ENCODE measurements around the gene PRKAR2A. TPM values are rescaled to one million over a fixed set of nuclear protein-coding genes. Genes with fewer than 3 reads are reported as not detected.
"Not testable (repeated sequence)": the region's sequence is repeated elsewhere in the genome, so short reads cannot be mapped to it uniquely, and the experiment has no call there.

Gene PRKAR2A
- total RNA-seq, 1 donor from 2014 or later: 34.5 TPM

- Mint-ChIP-seq H3K27me3 (no peaks in the 10 kb centered on the region), H3K36me3 (ENCODE audit: insufficient read depth) (peaks cover 2% of the 10 kb centered on the region), H3K27ac (no peak overlapping the region), H3K4me1 (ENCODE audit: low read depth) (peaks cover 3% of the 10 kb centered on the region), H3K4me3 (ENCODE audit: low read depth) (no peak overlapping the region), H3K9me3 (ENCODE audit: low read depth) (no peaks in the 10 kb centered on the region)
- no peak for DNase-seq (ENCODE audit: low spot score, unreplicated experiment)
- TF ChIP-seq, protein P1, sequence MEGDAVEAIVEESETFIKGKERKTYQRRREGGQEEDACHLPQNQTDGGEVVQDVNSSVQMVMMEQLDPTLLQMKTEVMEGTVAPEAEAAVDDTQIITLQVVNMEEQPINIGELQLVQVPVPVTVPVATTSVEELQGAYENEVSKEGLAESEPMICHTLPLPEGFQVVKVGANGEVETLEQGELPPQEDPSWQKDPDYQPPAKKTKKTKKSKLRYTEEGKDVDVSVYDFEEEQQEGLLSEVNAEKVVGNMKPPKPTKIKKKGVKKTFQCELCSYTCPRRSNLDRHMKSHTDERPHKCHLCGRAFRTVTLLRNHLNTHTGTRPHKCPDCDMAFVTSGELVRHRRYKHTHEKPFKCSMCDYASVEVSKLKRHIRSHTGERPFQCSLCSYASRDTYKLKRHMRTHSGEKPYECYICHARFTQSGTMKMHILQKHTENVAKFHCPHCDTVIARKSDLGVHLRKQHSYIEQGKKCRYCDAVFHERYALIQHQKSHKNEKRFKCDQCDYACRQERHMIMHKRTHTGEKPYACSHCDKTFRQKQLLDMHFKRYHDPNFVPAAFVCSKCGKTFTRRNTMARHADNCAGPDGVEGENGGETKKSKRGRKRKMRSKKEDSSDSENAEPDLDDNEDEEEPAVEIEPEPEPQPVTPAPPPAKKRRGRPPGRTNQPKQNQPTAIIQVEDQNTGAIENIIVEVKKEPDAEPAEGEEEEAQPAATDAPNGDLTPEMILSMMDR (IDR thresholded peaks at IDR 0.05; ENCODE audit: unreplicated experiment): no peak
These were observed 100.6 kb downstream of the PRKAR2A start for GRCh38 chr3:48747015-48747615.

DNA sequence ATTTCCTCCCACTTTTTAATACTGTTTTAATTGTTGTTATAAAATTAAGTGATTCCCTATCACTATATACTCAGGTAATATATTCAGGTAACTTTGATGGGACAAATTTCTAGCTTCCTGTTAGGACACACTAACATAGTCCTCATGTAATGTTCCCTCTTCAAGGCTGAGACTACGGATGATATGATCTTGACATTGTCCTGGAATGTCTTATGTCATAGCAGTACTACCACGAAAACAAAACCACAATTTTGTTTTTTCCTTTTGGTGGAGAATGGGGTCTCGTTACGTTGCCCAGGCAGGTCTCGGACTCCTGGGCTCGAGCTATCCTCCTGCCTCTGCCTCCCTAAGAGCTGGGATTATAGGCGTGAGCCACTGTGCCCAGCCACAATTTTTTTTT lies 103.9 kb downstream of the PRKAR2A start:
- TF ChIP-seq, protein P1 (IDR thresholded peaks at IDR 0.05; ENCODE audit: unreplicated experiment): no peak
- no peaks in the 10 kb centered on the region for H3K27me3 Mint-ChIP-seq
- H3K36me3 Mint-ChIP-seq (ENCODE audit: insufficient read depth): no peaks in the 10 kb centered on the region
- peaks cover 15% of the 10 kb centered on the region for H3K4me1 Mint-ChIP-seq (ENCODE audit: low read depth)
- no peak for DNase-seq (ENCODE audit: low spot score, unreplicated experiment)
- H3K9me3 Mint-ChIP-seq (ENCODE audit: low read depth): no peaks in the 10 kb centered on the region
- no peak overlapping the region for H3K27ac Mint-ChIP-seq
- H3K4me3 Mint-ChIP-seq (ENCODE audit: low read depth): no peak overlapping the region

GRCh38 chr3:48741226-48741625 lies 106.4 kb downstream of the PRKAR2A start:
- not testable (repeated sequence) for H3K36me3 Mint-ChIP-seq (ENCODE audit: insufficient read depth)

DNA sequence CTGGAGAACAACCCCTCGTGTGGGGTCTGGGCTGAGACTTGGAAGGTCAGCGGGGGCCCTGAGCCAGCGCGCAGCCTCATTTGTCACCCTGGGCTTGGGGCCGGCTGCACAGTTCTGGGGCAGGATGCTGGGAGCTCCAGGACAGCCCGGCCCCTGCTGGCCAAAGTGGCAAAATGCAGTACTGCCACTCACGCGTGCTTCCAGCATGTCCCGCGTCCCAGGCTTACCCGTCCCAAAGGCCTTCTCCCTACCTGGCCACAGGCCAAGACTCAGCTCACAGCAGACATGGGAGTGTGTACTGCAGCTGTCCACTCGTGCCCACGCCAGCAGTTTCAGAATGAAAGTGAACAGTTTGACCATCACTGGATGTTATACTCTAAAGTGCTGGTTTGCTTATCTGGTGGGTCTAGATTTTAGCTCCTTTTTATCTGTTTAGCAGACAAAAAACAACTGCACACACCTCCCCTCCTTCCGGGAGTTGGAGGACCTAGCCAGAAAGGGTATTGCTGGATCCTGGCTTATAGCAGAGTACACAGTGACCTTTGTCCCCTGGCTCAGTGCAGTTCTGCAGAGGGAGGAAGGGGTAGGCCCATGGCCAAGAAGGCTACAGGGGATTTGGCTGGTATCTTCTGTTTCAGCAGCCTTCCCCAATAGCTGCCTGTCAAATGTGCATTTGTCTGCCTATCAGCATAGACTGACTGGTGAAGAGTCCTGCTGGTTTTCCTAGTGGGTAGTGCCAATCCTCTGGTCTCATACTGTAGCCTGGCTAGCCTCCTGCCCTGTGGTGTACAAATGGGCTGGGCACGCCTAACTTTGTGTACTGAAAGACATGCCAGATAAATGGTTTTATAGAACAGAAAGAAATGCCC lies 107.5 kb downstream of the PRKAR2A start:
- Mint-ChIP-seq H3K9me3 (ENCODE audit: low read depth) (no peaks in the 10 kb centered on the region), H3K27me3 (no peaks in the 10 kb centered on the region), H3K4me1 (ENCODE audit: low read depth) (peaks cover 21% of the 10 kb centered on the region), H3K36me3 (ENCODE audit: insufficient read depth) (no peaks in the 10 kb centered on the region), H3K27ac (peak overlapping the region; percentile 78), H3K4me3 (ENCODE audit: low read depth) (no peak overlapping the region)
- peak; percentile 59 for DNase-seq (ENCODE audit: low spot score, unreplicated experiment)
- TF ChIP-seq, protein P1 (IDR thresholded peaks at IDR 0.05; ENCODE audit: unreplicated experiment): peak; percentile 78

More at GRCh38 chr3:48741226-48741625, 106.4 kb downstream of the PRKAR2A start:
- H3K4me1 Mint-ChIP-seq (ENCODE audit: low read depth): peaks cover 14% of the 10 kb centered on the region
- not testable (repeated sequence) for DNase-seq (ENCODE audit: low spot score, unreplicated experiment); H3K27me3 Mint-ChIP-seq; H3K27ac Mint-ChIP-seq; H3K4me3 Mint-ChIP-seq (ENCODE audit: low read depth); H3K9me3 Mint-ChIP-seq (ENCODE audit: low read depth)

- H3K36me3 Mint-ChIP-seq (ENCODE audit: insufficient read depth): no peaks in the 10 kb centered on the region
- TF ChIP-seq, protein P1 (IDR thresholded peaks at IDR 0.05; ENCODE audit: unreplicated experiment): no peak
- H3K27ac Mint-ChIP-seq: no peak overlapping the region
- no peaks in the 10 kb centered on the region for H3K27me3 Mint-ChIP-seq
- H3K9me3 Mint-ChIP-seq (ENCODE audit: low read depth): no peaks in the 10 kb centered on the region
- DNase-seq (ENCODE audit: low spot score, unreplicated experiment): no peak
- H3K4me3 Mint-ChIP-seq (ENCODE audit: low read depth): no peak overlapping the region
- peaks cover 23% of the 10 kb centered on the region for H3K4me1 Mint-ChIP-seq (ENCODE audit: low read depth)
These were observed 108.1 kb downstream of the PRKAR2A start for GRCh38 chr3:48739617-48739954.
